NCI-H748 (cell line): ENCODE data around the gene RRP15.
"Not testable (repeated sequence)": the region's sequence is repeated elsewhere in the genome, so short reads cannot be mapped to it uniquely, and the experiment has no call there.

Experiments
- DNase-seq: peaks from one replicate; lab custom pipeline; 2025; ENCODE audit not compliant: unreplicated experiment; lab: John Stamatoyannopoulos, UW

Gene RRP15

DNA sequence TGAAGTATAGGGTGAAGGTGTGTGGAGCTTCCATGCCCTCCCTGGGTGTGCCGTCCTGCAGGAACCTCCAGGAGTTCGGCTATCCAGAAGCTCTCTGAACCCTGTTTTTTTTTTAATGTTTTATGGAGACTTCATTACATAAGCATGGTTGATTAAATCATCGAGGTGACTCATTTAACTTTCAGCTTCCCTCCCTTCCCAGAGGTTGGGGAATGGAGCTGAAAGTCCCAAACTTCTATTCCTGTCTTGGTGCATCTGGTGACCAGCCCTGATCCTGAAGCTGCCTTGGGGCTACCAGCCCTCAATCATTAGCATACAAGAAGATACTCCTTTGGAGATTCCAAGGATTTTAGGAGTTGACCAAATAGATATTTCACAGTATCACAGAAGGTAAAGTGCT, 9.5 kb downstream of the RRP15 start:
- no peak for DNase-seq

- DNase-seq = no peak
These were observed 11.1 kb downstream of the RRP15 start for GRCh38 chr1:218296162-218296561.

DNA sequence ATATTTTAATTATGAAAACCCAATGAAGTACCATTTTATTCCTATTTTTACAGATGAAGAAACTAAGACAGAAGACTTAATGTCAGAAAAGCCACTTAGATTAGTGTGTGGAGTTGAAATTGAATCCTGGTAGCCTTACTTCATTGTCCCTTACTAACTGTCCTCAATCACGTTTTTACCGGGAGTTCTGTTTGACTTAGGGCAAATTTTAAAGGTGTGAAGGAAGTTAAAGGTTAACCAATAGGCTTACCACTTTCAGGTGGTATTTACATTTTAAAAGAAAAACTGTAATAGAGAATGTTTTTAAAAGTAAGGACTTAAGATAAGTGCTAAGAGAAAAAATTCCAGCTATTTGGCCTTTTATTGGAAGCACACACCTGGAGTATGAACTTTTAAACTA, 12.4 kb downstream of the RRP15 start:
- DNase-seq = no peak

GRCh38 chr1:218297867-218298266, 12.8 kb downstream of the RRP15 start:
- DNase-seq = no peak

GRCh38 chr1:218298398-218298797, 13.3 kb downstream of the RRP15 start:
- DNase-seq = no peak

DNA sequence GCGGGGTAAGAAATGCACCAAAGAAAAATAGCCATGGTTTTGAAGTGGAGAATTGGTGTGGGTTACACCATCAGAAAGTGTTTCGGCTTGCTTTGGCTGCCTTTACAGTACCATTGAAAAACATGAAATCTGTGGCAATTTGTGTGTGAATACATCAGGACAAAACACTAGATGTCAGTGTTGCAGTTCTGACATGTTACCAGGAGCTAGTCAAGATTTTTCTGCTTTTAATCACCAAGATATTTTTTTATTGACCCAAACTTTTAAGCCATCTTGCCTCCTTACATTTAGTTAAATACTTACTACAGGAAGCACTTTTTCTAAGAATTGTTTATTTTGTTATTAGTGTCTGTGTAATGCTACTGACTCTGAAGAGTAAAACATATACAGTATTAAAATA, 14.3 kb downstream of the RRP15 start:
- peak; percentile 25 for DNase-seq

DNA sequence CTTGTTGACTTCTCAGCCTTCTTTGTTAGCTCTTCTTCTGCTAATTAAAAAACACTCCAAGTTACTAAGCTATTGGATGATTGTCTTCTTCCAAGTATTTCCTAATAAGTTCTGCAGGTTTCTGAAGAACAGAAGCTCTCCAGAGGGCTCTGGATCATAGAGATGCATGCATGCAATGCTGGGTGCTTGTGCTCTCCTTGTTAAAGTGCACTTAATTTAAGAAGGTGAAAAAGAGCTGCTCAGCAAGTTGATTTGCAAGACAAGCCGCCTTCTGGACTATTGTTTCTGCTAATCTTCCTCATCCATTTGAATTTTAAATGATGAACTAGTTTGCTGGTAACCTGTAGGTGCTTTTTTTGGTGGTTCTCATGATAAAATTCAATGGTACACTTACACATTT, 16.1 kb downstream of the RRP15 start:
- no peak for DNase-seq

GRCh38 chr1:218302155-218302554, 17.1 kb downstream of the RRP15 start:
- DNase-seq = no peak

DNA sequence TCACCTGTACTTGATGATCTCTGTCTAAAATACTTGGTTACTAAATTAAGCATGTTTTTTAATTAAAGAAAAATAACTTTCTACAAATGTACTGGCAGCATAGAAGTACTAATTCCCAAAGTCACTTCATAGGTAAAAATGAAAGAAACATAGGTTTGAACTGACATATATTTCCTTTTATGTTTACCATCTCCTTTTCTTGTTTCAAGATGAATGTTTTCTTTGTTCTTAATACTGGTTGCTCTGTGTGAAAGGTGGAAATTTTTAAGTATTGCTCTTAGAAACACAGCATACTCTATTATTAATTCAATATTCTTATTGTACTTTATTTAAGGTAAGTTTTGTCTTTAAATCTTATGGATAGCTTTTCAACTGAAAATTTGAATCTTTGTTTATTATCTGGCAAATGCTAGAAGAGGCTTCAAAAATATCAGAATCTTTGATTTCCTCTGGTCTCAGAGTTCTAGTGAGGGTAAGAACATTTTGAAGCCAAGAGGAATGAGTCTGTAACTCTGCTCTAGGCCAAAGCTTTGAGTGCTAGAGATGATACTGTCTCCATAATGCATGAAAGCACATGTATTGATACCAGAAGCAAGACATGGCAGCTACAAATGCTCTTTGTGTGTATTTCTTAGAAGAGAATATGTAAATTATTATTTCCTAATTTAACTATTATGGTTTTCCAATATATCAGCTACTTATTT, 18.2 kb downstream of the RRP15 start:
- DNase-seq = no peak

DNA sequence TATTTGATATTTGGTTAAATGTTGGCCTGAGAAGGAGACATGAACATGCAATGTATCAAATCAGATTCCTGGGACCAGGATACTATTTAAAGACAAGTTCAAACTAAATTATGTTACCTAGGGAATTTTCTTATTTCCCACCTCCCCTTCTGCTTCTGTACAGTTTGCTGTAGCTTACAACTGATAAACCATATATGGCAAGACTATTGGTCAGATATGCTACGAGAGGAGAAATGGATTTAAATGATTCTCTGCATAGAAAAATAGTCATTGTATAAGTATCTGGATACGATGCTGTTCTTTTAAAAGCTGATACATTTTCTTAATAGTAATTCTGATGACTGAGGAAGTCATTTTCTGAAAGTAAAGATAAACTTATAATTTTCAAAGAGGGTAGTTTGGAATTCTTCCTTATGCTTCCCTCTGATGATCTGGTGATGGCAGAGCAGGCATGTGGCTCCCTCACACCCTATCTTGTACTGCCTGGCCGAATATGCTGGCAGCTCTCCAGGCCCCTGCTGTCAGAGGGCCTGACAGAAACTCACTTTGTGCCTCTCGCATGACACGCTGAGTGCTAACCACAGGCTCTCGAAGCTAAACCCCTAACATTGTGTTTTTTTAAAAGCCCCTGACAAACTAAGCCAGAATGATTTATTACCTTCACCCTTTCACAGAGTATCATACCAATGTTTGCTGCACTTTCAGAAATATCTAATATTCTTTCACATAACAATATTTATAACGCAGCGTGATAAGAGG, 19.4 kb downstream of the RRP15 start:
- peak; percentile 34 for DNase-seq

- no peak for DNase-seq
These were observed 20.5 kb downstream of the RRP15 start for GRCh38 chr1:218305472-218306064.

- DNase-seq = no peak
These were observed 27.4 kb downstream of the RRP15 start for GRCh38 chr1:218312509-218312908.

- DNase-seq = no peak
These were observed 29.2 kb downstream of the RRP15 start for GRCh38 chr1:218314316-218314715.

GRCh38 chr1:218315638-218316037, 30.5 kb downstream of the RRP15 start:
- no peak for DNase-seq

DNA sequence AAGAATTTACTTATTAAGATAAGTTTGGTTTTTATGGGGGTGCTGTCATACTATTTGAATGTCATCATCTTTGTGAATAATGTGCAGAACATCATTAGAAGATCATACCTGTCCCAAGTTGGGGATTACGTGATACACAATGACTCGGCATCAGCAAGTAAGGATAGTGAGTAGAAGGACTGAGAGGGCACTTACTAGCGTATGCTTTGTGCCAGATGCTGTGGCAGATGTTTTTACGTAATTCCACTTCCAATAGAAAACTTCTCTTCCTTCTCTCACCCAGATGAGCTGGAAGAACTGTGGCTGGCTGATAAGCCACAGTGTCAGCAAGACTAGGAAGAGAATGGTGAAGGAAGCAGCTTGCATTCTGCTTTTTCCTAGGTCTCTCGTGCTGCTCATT, 32.0 kb downstream of the RRP15 start:
- DNase-seq = no peak

GRCh38 chr1:218320182-218320581, 35.1 kb downstream of the RRP15 start:
- not testable (repeated sequence) for DNase-seq

DNA sequence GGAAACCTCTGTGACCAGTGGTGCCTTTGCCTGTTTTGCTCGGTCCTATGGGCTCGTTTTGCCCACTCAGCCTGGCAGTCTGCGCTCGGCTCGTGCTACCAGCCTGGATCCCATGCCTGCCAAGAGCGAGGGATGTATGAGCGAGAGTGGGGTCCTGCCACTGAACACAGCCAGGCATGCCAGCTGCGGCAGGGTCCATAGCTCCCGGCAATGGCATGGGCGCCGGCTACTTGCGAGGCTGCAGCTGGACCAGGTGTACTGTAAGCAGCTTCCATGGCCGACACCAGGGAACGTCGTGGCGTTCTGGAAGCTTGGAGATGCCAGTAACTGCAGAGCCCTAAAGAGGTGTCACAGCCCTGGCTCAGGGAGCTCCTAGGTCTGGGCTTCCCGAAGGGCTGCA, 37.7 kb downstream of the RRP15 start:
- no peak for DNase-seq

DNA sequence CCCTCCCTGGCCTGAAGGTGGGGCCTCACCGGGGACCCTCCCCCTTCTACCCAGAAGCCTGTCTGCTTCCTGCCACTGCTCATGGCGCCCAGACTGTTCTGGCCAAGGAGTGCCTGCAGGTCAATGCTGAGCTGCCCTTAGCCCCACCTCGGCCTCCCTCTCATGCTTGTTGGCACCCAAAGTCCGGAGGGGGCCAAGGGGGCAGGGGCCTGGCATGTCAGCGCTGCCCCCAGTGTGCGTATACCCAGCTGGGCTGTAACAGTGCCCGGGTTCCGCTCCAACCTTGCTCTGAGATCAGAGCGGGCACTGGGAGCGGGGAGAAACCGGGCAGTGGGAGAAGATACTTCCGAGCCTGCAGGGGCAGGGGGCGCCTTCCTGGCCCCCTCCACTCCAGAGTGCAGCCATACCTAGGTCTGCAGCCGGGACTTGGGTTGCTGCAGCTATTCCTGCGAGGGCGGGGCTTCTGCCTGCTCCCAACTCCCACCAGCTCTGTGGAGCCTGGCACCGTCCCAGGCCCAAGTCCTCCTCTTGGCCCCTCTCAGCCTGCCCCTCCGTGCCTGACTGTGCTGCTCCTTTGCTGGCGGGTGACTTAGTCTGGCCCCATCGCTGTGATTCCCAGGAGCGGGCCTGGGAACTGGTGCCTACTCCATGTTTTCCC, 38.6 kb downstream of the RRP15 start:
- no peak for DNase-seq

DNA sequence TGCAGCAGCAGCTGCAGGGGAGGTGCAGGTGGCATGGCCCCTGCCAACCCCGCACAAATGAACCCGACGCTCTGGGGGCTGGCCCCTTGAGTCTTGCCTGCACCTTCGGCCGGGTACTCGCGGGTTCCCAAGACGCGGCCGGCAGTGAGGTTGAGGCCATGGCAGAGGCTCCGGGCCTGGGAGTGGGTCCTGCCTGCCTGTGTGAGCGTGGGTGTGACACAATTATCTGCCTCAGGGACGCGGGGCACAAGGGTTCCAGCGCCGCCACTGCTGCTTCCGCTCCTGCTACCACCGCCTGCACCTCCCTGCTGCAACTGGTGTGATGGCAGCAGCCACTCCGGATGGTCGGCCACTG, 39.1 kb downstream of the RRP15 start:
- DNase-seq = no peak

DNA sequence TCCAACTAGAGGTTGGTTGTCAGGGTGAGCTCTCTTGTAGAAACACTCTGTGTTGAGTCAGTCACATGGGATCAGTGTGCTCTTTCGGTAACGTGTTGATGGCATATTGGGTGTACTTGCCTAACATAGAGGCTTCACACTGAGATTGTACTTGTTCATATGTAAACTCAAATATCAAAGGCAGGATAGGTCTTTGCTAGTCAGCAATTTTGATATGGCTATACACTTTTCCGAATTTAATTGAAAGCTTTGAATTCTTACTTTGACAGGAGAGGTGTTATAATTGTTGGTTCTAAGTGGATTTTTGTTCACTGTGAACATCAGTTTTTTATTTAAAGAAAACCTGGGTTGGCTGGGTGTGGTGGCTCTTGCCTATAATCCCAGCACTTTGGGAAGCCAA, 43.7 kb downstream of the RRP15 start:
- DNase-seq = no peak

DNA sequence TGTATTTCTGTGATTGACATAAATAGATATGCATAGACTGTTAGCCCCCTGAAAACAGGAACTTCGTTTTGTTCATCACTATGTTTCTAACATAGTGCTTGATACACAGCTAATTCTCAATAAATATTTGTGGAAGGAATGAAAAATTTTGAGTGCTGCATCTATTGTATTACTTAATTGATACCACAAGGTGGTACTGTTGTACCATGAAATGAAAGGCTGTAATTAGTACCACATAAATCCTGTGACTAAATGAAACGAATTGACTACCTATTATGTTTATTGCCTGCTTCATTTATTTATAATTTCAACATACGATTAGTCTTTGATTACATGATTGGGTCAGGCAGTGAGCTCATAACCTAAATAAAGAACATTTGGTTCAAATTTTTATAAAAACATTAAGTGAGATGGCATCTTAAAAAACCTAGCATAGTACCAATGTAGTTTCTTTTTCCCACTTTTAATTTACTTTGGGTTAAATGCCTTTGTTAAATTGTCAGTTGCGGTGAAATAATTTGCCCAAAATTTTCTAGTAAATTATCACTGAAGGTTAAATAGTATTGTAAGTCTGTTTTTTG, 45.0 kb downstream of the RRP15 start:
- peak; percentile 48 for DNase-seq

GRCh38 chr1:218332416-218332815, 47.3 kb downstream of the RRP15 start:
- DNase-seq = no peak
